B cell (primary cell): ENCODE measurements around the gene CIB1. TPM values are rescaled to one million over a fixed set of nuclear protein-coding genes. Genes with fewer than 3 reads are reported as not detected.
A peak's percentile ranks its signal among the peaks of the same experiment; 100 is the strongest.

Experiments
- ATAC-seq: fragments of 200-7000 bp; cut with Tn5 transposase; one replicate; pipeline ENCODE4 v1.10.0; 2021; ENCODE audit warnings: low read depth, mild to moderate bottlenecking, moderate number of reproducible peaks, moderate library complexity
- CTCF ChIA-PET: fragments of 350-600 bp; sonication (Branson Sonifier 250); formaldehyde crosslinking; loops from one replicate; lab custom pipeline; 2021; ENCODE audit warnings: antibody characterized with exemption, inconsistent platforms; lab: Charles Lee
- POLR2A ChIA-PET: fragments of 350-600 bp; sonication (Branson Sonifier 250); formaldehyde crosslinking; loops from one replicate; lab custom pipeline; 2021; ENCODE audit warnings: antibody characterized with exemption; lab: Charles Lee
- DNase-seq: peaks from one replicate; pipeline ENCODE4 v3.0.0; 2013
- H2AFZ ChIP-seq: 2 replicates; pipeline ENCODE4 v1.6.1; 2012; ENCODE audit warnings: mild to moderate bottlenecking, low read depth, low read length; ENCODE audit not compliant: insufficient read depth, poor library complexity, severe bottlenecking
- H3K27ac ChIP-seq, 2 donors: 1 replicate in 1 of 2; 2 replicates in 1 of 2; pipeline ENCODE4 v1.5.1; 2012 to 2013; ENCODE audit warnings: low read length in 2 of 2, mild to moderate bottlenecking in 2 of 2, moderate library complexity in 1 of 2
- H3K27me3 ChIP-seq, 4 experiments: fragments of 200-600 bp in 1 of 4; sonication (generic) in 1 of 4; replicated peaks in 1 of 4; 1 replicate in 2 of 4; 2 replicates in 2 of 4; pipeline versions ENCODE4 v1.6.1 to v1.7.0; 2013 to 2016; ENCODE audit warnings: low read length in 3 of 4, mild to moderate bottlenecking in 2 of 4, mixed read lengths in 1 of 4, moderate library complexity in 1 of 4; ENCODE audit not compliant: insufficient read depth in 4 of 4, control insufficient read depth in 3 of 4; ENCODE audit errors: control extremely low read depth in 1 of 4
- H3K36me3 ChIP-seq, 2 experiments: replicated peaks in 1 of 2; 1 replicate in 1 of 2; 2 replicates in 1 of 2; pipeline versions ENCODE4 v1.6.1 to v1.7.1; 2013; ENCODE audit warnings: low read length in 1 of 2; ENCODE audit not compliant: insufficient read depth in 2 of 2, control insufficient read depth in 1 of 2; ENCODE audit errors: control extremely low read depth in 1 of 2, extremely low read depth in 1 of 2
- H3K4me1 ChIP-seq, 2 donors: fragments of 200-600 bp in 1 of 2; sonication (generic) in 1 of 2; 1 replicate in 1 of 2; 2 replicates in 1 of 2; pipeline versions ENCODE4 v1.5.1 to v1.6.1; 2013 to 2017; ENCODE audit warnings: low read length in 2 of 2; ENCODE audit not compliant: control insufficient read depth in 2 of 2, insufficient read depth in 2 of 2
- H3K4me2 ChIP-seq: replicated peaks from 2 replicates; pipeline ENCODE3; 2012; ENCODE audit warnings: mild to moderate bottlenecking, low read depth, low read length; ENCODE audit not compliant: poor library complexity, severe bottlenecking
- H3K4me3 ChIP-seq, 5 experiments: fragments of 200-600 bp in 1 of 5; sonication (generic) in 1 of 5; 1 replicate in 3 of 5; 2 replicates in 2 of 5; pipeline versions ENCODE4 v1.5.1 to v1.7.0; 2011 to 2016; ENCODE audit warnings: low read length in 4 of 5, mild to moderate bottlenecking in 4 of 5, low read depth in 2 of 5, control low read depth in 1 of 5, moderate library complexity in 1 of 5; ENCODE audit not compliant: insufficient read depth in 1 of 5; ENCODE audit errors: control extremely low read depth in 1 of 5, extremely low read depth in 1 of 5
- H3K79me2 ChIP-seq: fragments of 200-600 bp; sonication (generic); one replicate; pipeline ENCODE4 v1.6.0; 2016; ENCODE audit warnings: low read length; ENCODE audit not compliant: control insufficient read depth, insufficient read depth
- H3K9ac ChIP-seq: fragments of 200-600 bp; sonication (generic); 2 replicates; pipeline ENCODE4 v1.6.1; 2017; ENCODE audit warnings: mild to moderate bottlenecking, low read length, moderate library complexity
- H3K9me3 ChIP-seq, 3 donors: one replicate each; pipeline versions ENCODE4 v1.6.1 to v1.7.1; 2013; ENCODE audit warnings: low read length in 2 of 3; ENCODE audit not compliant: control insufficient read depth in 2 of 3, insufficient read depth in 1 of 3; ENCODE audit errors: control extremely low read depth in 1 of 3
- H4K20me1 ChIP-seq: 2 replicates; pipeline ENCODE4 v1.6.0; 2012; ENCODE audit warnings: mild to moderate bottlenecking, low read length; ENCODE audit not compliant: insufficient read depth, control insufficient read depth, poor library complexity, severe bottlenecking
- H3K27ac Mint-ChIP-seq: one replicate; pipeline ENCODE4 v1.8.0; 2021; ENCODE audit warnings: mixed read lengths
- H3K27me3 Mint-ChIP-seq: one replicate; pipeline ENCODE4 v1.8.0; 2021; ENCODE audit warnings: mixed read lengths
- H3K4me1 Mint-ChIP-seq: one replicate; pipeline ENCODE4 v1.8.0; 2021; ENCODE audit warnings: mixed read lengths
- H3K4me3 Mint-ChIP-seq: one replicate; pipeline ENCODE4 v1.8.0; 2021; ENCODE audit warnings: mixed read lengths
- H3K9me3 Mint-ChIP-seq: one replicate; pipeline ENCODE4 v1.8.0; 2022; ENCODE audit warnings: mixed read lengths; ENCODE audit not compliant: insufficient read depth
- EZH2 ChIP-seq: IDR thresholded peaks from 2 replicates; pipeline ENCODE4 v1.6.1; 2012; ENCODE audit warnings: borderline replicate concordance, low read depth, mild to moderate bottlenecking, moderate library complexity, low read length; ENCODE audit not compliant: insufficient read depth, poor library complexity, severe bottlenecking
- WGBS: methylation state at CpG from one replicate; pipeline ENCODE4 v1.1.5; 2013; ENCODE audit warnings: missing lambda C conversion rate; ENCODE audit not compliant: insufficient coverage; 5-methylcytosine and 5-hydroxymethylcytosine counted together
- intact Hi-C: fragments of 100-400 bp; cut with micrococcal nuclease; formaldehyde crosslinking; loops from one replicate; pipeline ENCODE4 v1.10.0; 2022
- polyA plus RNA-seq: library from polyadenylated mRNA; depleted of rRNA; stranded (reverse); fragments of >200 nt; gene quantifications from 2 replicates; pipeline ENCODE4 v1.2.3, GENCODE V29; 2012
- small RNA-seq: library from RNA; depleted of rRNA; stranded (forward); fragments of <200 nt; gene quantifications from one replicate; pipeline ENCODE3, GENCODE V24; 2012; ENCODE audit warnings: low replicate concordance, low read depth; ENCODE audit not compliant: insufficient read length
- total RNA-seq, 2 donors: library from RNA; stranded (reverse); fragments of 120-200 nt in 1 of 2; gene quantifications; 1 replicate in 1 of 2; 2 replicates in 1 of 2; pipeline versions ENCODE4 v1.2.3 to v1.2.4, GENCODE V29; 2013 to 2022
- TF ChIP-seq, protein P1 (sequence below): fragments of 200-600 bp; IDR thresholded peaks from one replicate; pipeline ENCODE4 v1.8.0; 2022; ENCODE audit warnings: antibody characterized with exemption, mild to moderate bottlenecking

CIB1 gene
- total and polyA plus RNA-seq, 2 donors (not counting 1 experiment from before 2014, with no cell fraction given), result 153 to 157 TPM

DNA sequence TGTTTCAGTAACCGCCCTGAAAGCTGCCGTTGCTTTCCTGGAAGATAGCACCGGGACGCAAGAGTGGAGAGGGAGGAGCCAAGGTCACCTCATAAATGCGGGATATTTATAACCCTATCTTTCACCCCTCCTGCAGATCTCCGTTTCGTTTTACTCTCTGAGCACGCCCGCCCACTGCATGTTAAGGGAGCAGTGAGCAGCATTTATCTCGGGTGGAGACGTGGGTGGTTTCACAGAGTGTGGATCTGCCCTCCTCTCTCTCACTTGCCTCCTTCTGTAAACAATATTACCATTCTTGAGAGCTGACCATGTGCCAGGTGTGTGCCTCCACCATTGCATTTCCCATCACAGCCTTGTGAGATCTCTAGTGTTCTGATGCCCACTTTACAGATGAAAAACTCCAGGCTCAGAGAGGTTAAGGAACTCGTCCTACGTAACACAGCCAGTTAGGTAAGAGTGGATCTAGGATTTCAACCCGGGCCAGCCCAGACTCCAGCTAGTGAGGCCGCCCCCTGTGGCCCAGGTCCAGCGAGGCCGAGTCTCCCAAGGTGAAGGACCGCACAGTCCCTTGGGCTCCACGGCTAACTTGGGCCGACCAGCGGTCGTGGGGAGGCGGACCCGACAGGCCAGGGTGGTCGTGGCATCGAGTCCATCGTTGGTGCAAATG lies 49.5 kb downstream of the CIB1 start:
- DNase-seq (peak; percentile 74), ATAC-seq (peak; percentile 54)
- no peaks in the 10 kb centered on the region for H3K27me3 Mint-ChIP-seq
- peak overlapping the region; percentile 93 for H3K4me3 Mint-ChIP-seq
- peak overlapping the region in 4 of 5 experiments; percentile 61 to 77 (median 76) for H3K4me3 ChIP-seq
- peaks cover 36% of the 10 kb centered on the region for H3K79me2 ChIP-seq
- peaks cover 56 to 67% of the 10 kb centered on the region in 2 donors for H3K4me1 ChIP-seq
- H3K27ac Mint-ChIP-seq, result peak overlapping the region; percentile 97
- peak overlapping the region; percentile 66 for H2AFZ ChIP-seq
- H3K4me2 ChIP-seq, result peak overlapping the region; percentile 81
- H3K9ac ChIP-seq, result peak overlapping the region; percentile 74
- TF ChIP-seq EZH2, result no peak
- TF ChIP-seq, protein P1, sequence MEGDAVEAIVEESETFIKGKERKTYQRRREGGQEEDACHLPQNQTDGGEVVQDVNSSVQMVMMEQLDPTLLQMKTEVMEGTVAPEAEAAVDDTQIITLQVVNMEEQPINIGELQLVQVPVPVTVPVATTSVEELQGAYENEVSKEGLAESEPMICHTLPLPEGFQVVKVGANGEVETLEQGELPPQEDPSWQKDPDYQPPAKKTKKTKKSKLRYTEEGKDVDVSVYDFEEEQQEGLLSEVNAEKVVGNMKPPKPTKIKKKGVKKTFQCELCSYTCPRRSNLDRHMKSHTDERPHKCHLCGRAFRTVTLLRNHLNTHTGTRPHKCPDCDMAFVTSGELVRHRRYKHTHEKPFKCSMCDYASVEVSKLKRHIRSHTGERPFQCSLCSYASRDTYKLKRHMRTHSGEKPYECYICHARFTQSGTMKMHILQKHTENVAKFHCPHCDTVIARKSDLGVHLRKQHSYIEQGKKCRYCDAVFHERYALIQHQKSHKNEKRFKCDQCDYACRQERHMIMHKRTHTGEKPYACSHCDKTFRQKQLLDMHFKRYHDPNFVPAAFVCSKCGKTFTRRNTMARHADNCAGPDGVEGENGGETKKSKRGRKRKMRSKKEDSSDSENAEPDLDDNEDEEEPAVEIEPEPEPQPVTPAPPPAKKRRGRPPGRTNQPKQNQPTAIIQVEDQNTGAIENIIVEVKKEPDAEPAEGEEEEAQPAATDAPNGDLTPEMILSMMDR, result no peak
- CTCF ChIA-PET, result interaction anchor here (1.0 to 1.7 kb wide), 7 partner anchors 8 to 102 kb away, joined by 3 to 8 read pairs (median 5); no protein-coding TSS in a partner anchor
- POLR2A ChIA-PET, result interaction anchor here (0.6 to 3.2 kb wide), 7 partner anchors 8 to 49 kb away, joined by 3 to 24 read pairs (median 6); partner anchors contain the start of genes CIB1, GDPGP1 and SEMA4B
- WGBS, result 40% methylated on average over 18 of the region's 27 CpGs
- peaks cover 66% of the 10 kb centered on the region for H3K4me1 Mint-ChIP-seq
- intact Hi-C loops, result loop anchor here (1.0 kb wide), 2 partner anchors 8 to 49 kb away; partner anchors contain the start of gene CIB1
- peak overlapping the region; percentile 81 to 88 for H3K27ac ChIP-seq
- H3K27me3 ChIP-seq, result no peaks in the 10 kb centered on the region
- H3K36me3 ChIP-seq, result peaks cover 0 to 3% of the 10 kb centered on the region in 2 experiments
- H3K9me3 ChIP-seq, result no peaks in the 10 kb centered on the region
- no peaks in the 10 kb centered on the region for H3K9me3 Mint-ChIP-seq
- H4K20me1 ChIP-seq, result no peaks in the 10 kb centered on the region

DNA sequence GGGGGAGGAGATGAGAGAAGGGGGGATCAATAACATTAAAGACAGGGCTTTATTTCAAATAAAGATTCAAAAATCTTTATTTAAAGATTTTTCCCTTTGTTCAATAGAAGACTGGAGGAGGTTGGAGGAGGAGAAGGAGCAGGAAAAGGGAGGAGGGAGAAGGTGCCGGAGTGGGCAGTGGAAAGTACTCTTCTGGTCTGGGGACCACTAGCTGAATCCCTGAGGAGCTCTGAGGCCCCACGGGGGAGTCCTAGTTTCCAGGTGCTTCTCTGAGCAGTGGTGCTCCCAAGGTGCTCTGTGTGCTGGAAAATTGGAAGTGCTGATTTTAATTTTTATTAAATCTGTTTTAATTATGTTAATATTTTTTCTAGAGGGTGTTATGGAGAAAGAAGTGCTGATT lies 52.0 kb downstream of the CIB1 start:
- Mint-ChIP-seq H3K9me3 (no peaks in the 10 kb centered on the region), H3K4me1 (peaks cover 65% of the 10 kb centered on the region), H3K27me3 (no peaks in the 10 kb centered on the region), H3K27ac (peak overlapping the region; percentile 77), H3K4me3 (peak overlapping the region; percentile 16)
- H3K27me3 ChIP-seq, result no peaks in the 10 kb centered on the region
- ATAC-seq, result no peak
- peaks cover 0 to 3% (median 0%) of the 10 kb centered on the region in 3 donors for H3K9me3 ChIP-seq
- no peak overlapping the region for H2AFZ ChIP-seq
- no peaks in the 10 kb centered on the region for H4K20me1 ChIP-seq
- ChIA-PET CTCF (interaction anchor here (0.7 to 5.7 kb wide), 8 partner anchors 8 to 40 kb away, joined by 3 to 38 read pairs (median 5); partner anchors contain the start of gene SEMA4B), POLR2A (interaction anchor here (1.2 to 1.9 kb wide), 3 partner anchors 10 to 23 kb away, joined by 6 to 20 read pairs (median 8); partner anchors contain the start of gene SEMA4B)
- DNase-seq, result no peak
- H3K9ac ChIP-seq, result no peak overlapping the region
- no peaks in the 10 kb centered on the region for H3K36me3 ChIP-seq
- H3K79me2 ChIP-seq, result peaks cover 16% of the 10 kb centered on the region
- TF ChIP-seq EZH2, result no peak
- H3K4me1 ChIP-seq, result peaks cover 49 to 61% of the 10 kb centered on the region in 2 donors
- no peak overlapping the region for H3K4me3 ChIP-seq
- no peak overlapping the region for H3K27ac ChIP-seq
- no peak overlapping the region for H3K4me2 ChIP-seq
- 100% methylated on average over 1 of the region's 2 CpGs for WGBS
- intact Hi-C loops, result no loop called here

Small RNA genes within 50 kb of the gene (small RNA-seq; reads per million reads assigned to genes)
- gene AC091167.3, result not detected

Other genes starting within 250 kb of the CIB1 start
- 38.7 and 41.7 TPM in 2 replicates for gene ZNF710, start 232.6 kb downstream of the CIB1 start, total RNA-seq
- gene ZNF710, start 232.6 kb downstream of the CIB1 start, polyA plus RNA-seq, result 8.7 and 9.6 TPM in 2 replicates
- gene IDH2, start 131.5 kb downstream of the CIB1 start, total RNA-seq, result 30.7 and 33.3 TPM in 2 replicates
- gene IDH2, start 131.5 kb downstream of the CIB1 start, polyA plus RNA-seq, result 34.5 and 35.8 TPM in 2 replicates
- gene SEMA4B, start 32.6 kb downstream of the CIB1 start, total RNA-seq, result 334 and 336 TPM in 2 replicates
- gene SEMA4B, start 32.6 kb downstream of the CIB1 start, polyA plus RNA-seq, result 285 and 292 TPM in 2 replicates
- gene GDPGP1, start 268 bp upstream of the CIB1 start, total RNA-seq, result 9.0 and 10.4 TPM in 2 replicates
- gene GDPGP1, start 268 bp upstream of the CIB1 start, polyA plus RNA-seq, result 8.1 and 9.3 TPM in 2 replicates
- gene TTLL13, start 15.6 kb upstream of the CIB1 start, total RNA-seq, result 0.22 and 0.42 TPM in 2 replicates
- gene TTLL13, start 15.6 kb upstream of the CIB1 start, polyA plus RNA-seq, result 0.33 TPM in 1 of 2 replicates, not detected in the other
- 42.6 and 45.5 TPM in 2 replicates for gene NGRN, start 31.7 kb upstream of the CIB1 start, total RNA-seq
- 23.1 and 24.0 TPM in 2 replicates for gene NGRN, start 31.7 kb upstream of the CIB1 start, polyA plus RNA-seq
- gene ZNF774, start 118.3 kb upstream of the CIB1 start, total RNA-seq, result 0.54 and 1.4 TPM in 2 replicates
- gene ZNF774, start 118.3 kb upstream of the CIB1 start, polyA plus RNA-seq, result 0.19 and 0.26 TPM in 2 replicates
- gene IQGAP1, start 154.3 kb upstream of the CIB1 start, total RNA-seq, result 216 and 233 TPM in 2 replicates
- 49.7 and 104 TPM in 2 replicates for gene IQGAP1, start 154.3 kb upstream of the CIB1 start, polyA plus RNA-seq